ENCODE data around the gene ITIH4. TPM values are rescaled to one million over a fixed set of nuclear protein-coding genes. Genes with fewer than 3 reads are reported as not detected.
A peak's percentile ranks its signal among the peaks of the same experiment; 100 is the strongest.

ITIH4 gene
- polyA plus RNA-seq, 10 donors, result 8.0 to 35.5 (median 19.9) TPM

GRCh38 chr3:52798978-52799476 lies 31.4 kb downstream of the ITIH4 start:
- DNase-seq, result no peak

- DNase-seq, result no peak
These were observed 32.0 kb downstream of the ITIH4 start for GRCh38 chr3:52798376-52798977.

GRCh38 chr3:52796411-52796810 lies 34.1 kb downstream of the ITIH4 start:
- DNase-seq, result no peak

GRCh38 chr3:52795298-52795900 lies 35.1 kb downstream of the ITIH4 start:
- DNase-seq, result no peak

GRCh38 chr3:52794612-52795099 lies 35.8 kb downstream of the ITIH4 start, which contains the start of gene ITIH3:
Gene ITIH3, plus strand, starts transcription at chr3:52794796. Its CDS starts 8 bp downstream, at chr3:52794804.
- no peak for DNase-seq

GRCh38 chr3:52793702-52794611 lies 36.5 kb downstream of the ITIH4 start:
- peak in 1 of 3 donors; percentile 25 for DNase-seq

- peak in 1 of 3 donors; percentile 35 for DNase-seq
These were observed 37.3 kb downstream of the ITIH4 start for GRCh38 chr3:52792961-52793695.

- DNase-seq, result no peak
These were observed 38.1 kb downstream of the ITIH4 start for GRCh38 chr3:52792413-52792812.

GRCh38 chr3:52791928-52792327 lies 38.5 kb downstream of the ITIH4 start:
- no peak for DNase-seq

- no peak for DNase-seq
These were observed 39.1 kb downstream of the ITIH4 start for GRCh38 chr3:52791366-52791765.

GRCh38 chr3:52790741-52791140 lies 39.7 kb downstream of the ITIH4 start:
- DNase-seq, result no peak

- DNase-seq, result no peak
These were observed 40.1 kb downstream of the ITIH4 start for GRCh38 chr3:52790337-52790736.

GRCh38 chr3:52789746-52790040 lies 40.8 kb downstream of the ITIH4 start:
- DNase-seq, result no peak

- DNase-seq, result no peak
These were observed 41.4 kb downstream of the ITIH4 start for GRCh38 chr3:52788890-52789745.

GRCh38 chr3:52787672-52788625 lies 42.5 kb downstream of the ITIH4 start:
- no peak for DNase-seq

GRCh38 chr3:52787246-52787645 lies 43.2 kb downstream of the ITIH4 start:
- DNase-seq, result no peak

GRCh38 chr3:52786330-52787215 lies 43.9 kb downstream of the ITIH4 start:
- DNase-seq, result no peak

GRCh38 chr3:52784931-52785590 lies 45.4 kb downstream of the ITIH4 start:
- no peak for DNase-seq
